ENCODE measurements around the gene PTCH1. TPM values are rescaled to one million over a fixed set of nuclear protein-coding genes. Genes with fewer than 3 reads are reported as not detected.

PTCH1 gene
- total RNA-seq, 1 experiment from 2014 or later = 15.2 TPM

DNA sequence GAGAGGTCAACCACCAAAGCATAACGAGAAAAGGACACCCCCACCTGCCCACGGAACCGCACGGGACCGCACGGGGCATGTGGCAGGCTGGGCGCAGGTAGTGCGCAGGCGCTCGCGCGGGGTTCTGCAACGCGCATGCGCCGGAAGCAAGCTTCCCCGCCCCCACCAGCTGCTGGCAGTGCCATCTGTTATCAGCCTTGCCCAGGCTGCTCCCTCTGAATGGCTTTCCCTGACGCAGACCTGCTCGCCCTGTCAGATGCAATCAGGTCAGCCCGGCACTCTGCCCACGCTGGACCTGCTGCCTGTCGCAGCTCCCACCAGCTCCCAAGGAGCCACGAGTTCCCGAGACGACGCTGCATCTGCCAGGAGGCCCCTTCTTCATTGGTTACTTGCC lies 22.8 kb downstream of the PTCH1 start:
- POLR2A ChIA-PET = no interaction called here
- no peaks in the 10 kb centered on the region for H3K4me1 ChIP-seq (ENCODE audit: control insufficient read depth in 1 of 2, insufficient read depth in 2 of 2, low read length in 2 of 2)
- no peaks in the 10 kb centered on the region for H3K9me3 ChIP-seq (ENCODE audit: control insufficient read depth in 1 of 2, insufficient read depth in 1 of 2, low read depth in 1 of 2, low read length in 2 of 2)
- H2AFZ ChIP-seq (ENCODE audit: low read depth, low read length, poor library complexity, severe bottlenecking) = no peak overlapping the region
- RAD21 ChIA-PET (ENCODE audit: low non-redundant PET in 1 of 2, low total read pairs in 2 of 2, uncharacterized antibody in 2 of 2, unreplicated experiment in 2 of 2) = no interaction called here
- H3K36me3 ChIP-seq (ENCODE audit: control insufficient read depth in 1 of 2, insufficient read depth in 2 of 2, low read length in 2 of 2) = no peaks in the 10 kb centered on the region
- intact Hi-C loops (cut with micrococcal nuclease) = no loop called here
- no peaks in the 10 kb centered on the region for H4K20me1 ChIP-seq (ENCODE audit: insufficient read depth)
- no peak overlapping the region for H3K4me3 ChIP-seq (replicated peaks in 1 of 2; ENCODE audit: low read depth in 1 of 2, low read length in 2 of 2)
- H3K9me2 ChIP-seq (ENCODE audit: insufficient read depth) = no peaks in the 10 kb centered on the region
- DNase-seq (ENCODE audit: low read depth, low spot score) (no peak), ATAC-seq (no peak)
- no peak overlapping the region for H3K4me2 ChIP-seq (ENCODE audit: low read length)
- BruUV-seq (replicated peaks) = no TSS peak
- CTCF ChIA-PET = no interaction called here
- H3K79me2 ChIP-seq (ENCODE audit: insufficient read depth, low read length) = no peaks in the 10 kb centered on the region
- H3K27me3 ChIP-seq (ENCODE audit: insufficient read depth, low read length) = no peaks in the 10 kb centered on the region
- H3K27ac ChIP-seq (ENCODE audit: low read depth, low read length) = no peak overlapping the region
- TF ChIP-seq SIN3A (IDR thresholded peaks at IDR 0.05; ENCODE audit: low read depth) (no peak), CEBPB (IDR thresholded peaks at IDR 0.05; ENCODE audit: low read depth) (no peak), POLR2A (IDR thresholded peaks at IDR 0.05; ENCODE audit: borderline replicate concordance, extremely low read depth, insufficient read depth, insufficient read length) (no peak), POLR2AphosphoS5 (IDR thresholded peaks at IDR 0.05; ENCODE audit: low read depth, low read length) (no peak), SRF (IDR thresholded peaks at IDR 0.05; ENCODE audit: low read depth) (no peak), EZH2 (IDR thresholded peaks at IDR 0.05) (no peak), ZNF274 (IDR thresholded peaks at IDR 0.05; ENCODE audit: low read depth, low read length) (no peak), YY1 (IDR thresholded peaks at IDR 0.05; ENCODE audit: extremely low read depth, insufficient replicate concordance, low read depth, low read length) (no peak), FOSL1 (IDR thresholded peaks at IDR 0.05; ENCODE audit: low read depth) (no peak), TCF7L2 (IDR thresholded peaks at IDR 0.05; ENCODE audit: borderline replicate concordance, extremely low read depth, insufficient read depth, insufficient read length) (no peak), SP1 (IDR thresholded peaks at IDR 0.05; ENCODE audit: low read depth) (no peak), EGR1 (IDR thresholded peaks at IDR 0.05; ENCODE audit: low read depth) (no peak), JUND (IDR thresholded peaks at IDR 0.05) (no peak), CBX3 (IDR thresholded peaks at IDR 0.05; ENCODE audit: low read depth) (no peak), ZBTB33 (IDR thresholded peaks at IDR 0.05; ENCODE audit: extremely low read depth, insufficient replicate concordance, low read length) (no peak), ZFX (IDR thresholded peaks at IDR 0.05) (no peak), ELF1 (IDR thresholded peaks at IDR 0.05; ENCODE audit: borderline replicate concordance, low read depth) (no peak), RAD21 (IDR thresholded peaks at IDR 0.05; ENCODE audit: low read depth) (no peak), ATF3 (IDR thresholded peaks at IDR 0.05) (no peak)
- TF ChIP-seq, protein P1, sequence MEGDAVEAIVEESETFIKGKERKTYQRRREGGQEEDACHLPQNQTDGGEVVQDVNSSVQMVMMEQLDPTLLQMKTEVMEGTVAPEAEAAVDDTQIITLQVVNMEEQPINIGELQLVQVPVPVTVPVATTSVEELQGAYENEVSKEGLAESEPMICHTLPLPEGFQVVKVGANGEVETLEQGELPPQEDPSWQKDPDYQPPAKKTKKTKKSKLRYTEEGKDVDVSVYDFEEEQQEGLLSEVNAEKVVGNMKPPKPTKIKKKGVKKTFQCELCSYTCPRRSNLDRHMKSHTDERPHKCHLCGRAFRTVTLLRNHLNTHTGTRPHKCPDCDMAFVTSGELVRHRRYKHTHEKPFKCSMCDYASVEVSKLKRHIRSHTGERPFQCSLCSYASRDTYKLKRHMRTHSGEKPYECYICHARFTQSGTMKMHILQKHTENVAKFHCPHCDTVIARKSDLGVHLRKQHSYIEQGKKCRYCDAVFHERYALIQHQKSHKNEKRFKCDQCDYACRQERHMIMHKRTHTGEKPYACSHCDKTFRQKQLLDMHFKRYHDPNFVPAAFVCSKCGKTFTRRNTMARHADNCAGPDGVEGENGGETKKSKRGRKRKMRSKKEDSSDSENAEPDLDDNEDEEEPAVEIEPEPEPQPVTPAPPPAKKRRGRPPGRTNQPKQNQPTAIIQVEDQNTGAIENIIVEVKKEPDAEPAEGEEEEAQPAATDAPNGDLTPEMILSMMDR (IDR thresholded peaks at IDR 0.05 in 2 of 3, conservative IDR thresholded peaks at IDR 0.05 in 1 of 3; ENCODE audit: borderline replicate concordance in 1 of 3, insufficient read depth in 1 of 3, low read depth in 2 of 3, low read length in 2 of 3) = no peak
- H3K9ac ChIP-seq (ENCODE audit: low read length) = no peak overlapping the region

All from HCT116 (cell line).